Esophagus muscularis mucosa (tissue), 3 donors: ENCODE measurements around the gene BAZ2B.

ENCODE experiments used
- CTCF ChIP-seq, 3 experiments: fragments of 200-600 bp in 2 of 3; fragments of 450-650 bp in 1 of 3; sonication (generic) in 2 of 3; IDR thresholded peaks; one replicate each; pipeline ENCODE4 v1.5.1; 2017 to 2019; ENCODE audit warnings: antibody characterized with exemption in 3 of 3, mild to moderate bottlenecking in 2 of 3, moderate library complexity in 1 of 3
- POLR2A ChIP-seq: fragments of 450-650 bp; IDR thresholded peaks from one replicate; pipeline ENCODE4 v1.6.1; 2017; ENCODE audit warnings: antibody characterized with exemption, moderate library complexity, mild to moderate bottlenecking, low read depth
- POLR2AphosphoS5 ChIP-seq, 2 donors: sonication (generic); formaldehyde crosslinking; IDR thresholded peaks; one replicate each; pipeline ENCODE4 v1.6.1; 2017; ENCODE audit warnings: antibody characterized with exemption in 2 of 2

DNA sequence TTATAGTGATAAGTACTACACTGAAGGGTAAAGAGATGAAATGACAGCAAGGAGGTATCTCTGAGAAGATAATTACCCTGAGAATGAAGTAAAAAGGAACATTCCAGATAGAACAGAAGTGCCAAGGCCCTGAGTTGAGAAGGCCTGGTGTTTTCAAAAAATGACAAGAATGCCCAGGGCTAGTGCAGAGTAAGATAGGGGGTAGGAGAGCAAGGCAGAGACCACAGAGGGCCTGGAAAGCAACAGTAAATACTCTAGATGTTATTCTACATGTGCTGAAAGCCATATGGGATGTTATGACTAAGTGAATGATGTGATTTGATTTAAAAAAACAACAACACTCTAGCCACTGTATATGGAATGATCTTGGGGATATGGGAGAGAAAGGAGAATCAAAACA is 52.3 kb downstream of the BAZ2B start:
- TF ChIP-seq CTCF (IDR thresholded peaks at IDR 0.05) (no peak), POLR2A (no peak), POLR2AphosphoS5 (IDR thresholded peaks at IDR 0.05) (no peak)
